SK-N-SH (cell line): ENCODE data around the gene MAPK6. TPM values are rescaled to one million over a fixed set of nuclear protein-coding genes. Genes with fewer than 3 reads are reported as not detected.

Source experiments
- polyA plus RNA-seq, 3 experiments: library from polyadenylated mRNA; depleted of rRNA; stranded (reverse); fragments of >200 nt; gene quantifications; 2 replicates each; pipeline ENCODE4 v1.2.3, GENCODE V29; 2012

Gene MAPK6
- polyA plus RNA-seq, 1 of the 3 experiments (the other 2 are of a cell fraction): 16.9 TPM

Other genes with a start within 250 kb of the MAPK6 start
- gene TMOD3, start 189.6 kb upstream of the MAPK6 start, polyA plus RNA-seq (2012; rRNA removed): 6.0 and 7.6 TPM in 2 replicates
- gene LEO1, start 47.4 kb upstream of the MAPK6 start, polyA plus RNA-seq (2012; rRNA removed): 6.7 and 7.0 TPM in 2 replicates
- 0.10 and 0.16 TPM in 2 replicates for gene BCL2L10, start 93.6 kb downstream of the MAPK6 start, polyA plus RNA-seq (2012; rRNA removed)
- 73.7 and 75.9 TPM in 2 replicates for gene GNB5, start 172.2 kb downstream of the MAPK6 start, polyA plus RNA-seq (2012; rRNA removed)